ENCODE measurements around the gene CHRNA5.

The CHRNA5 gene

DNA sequence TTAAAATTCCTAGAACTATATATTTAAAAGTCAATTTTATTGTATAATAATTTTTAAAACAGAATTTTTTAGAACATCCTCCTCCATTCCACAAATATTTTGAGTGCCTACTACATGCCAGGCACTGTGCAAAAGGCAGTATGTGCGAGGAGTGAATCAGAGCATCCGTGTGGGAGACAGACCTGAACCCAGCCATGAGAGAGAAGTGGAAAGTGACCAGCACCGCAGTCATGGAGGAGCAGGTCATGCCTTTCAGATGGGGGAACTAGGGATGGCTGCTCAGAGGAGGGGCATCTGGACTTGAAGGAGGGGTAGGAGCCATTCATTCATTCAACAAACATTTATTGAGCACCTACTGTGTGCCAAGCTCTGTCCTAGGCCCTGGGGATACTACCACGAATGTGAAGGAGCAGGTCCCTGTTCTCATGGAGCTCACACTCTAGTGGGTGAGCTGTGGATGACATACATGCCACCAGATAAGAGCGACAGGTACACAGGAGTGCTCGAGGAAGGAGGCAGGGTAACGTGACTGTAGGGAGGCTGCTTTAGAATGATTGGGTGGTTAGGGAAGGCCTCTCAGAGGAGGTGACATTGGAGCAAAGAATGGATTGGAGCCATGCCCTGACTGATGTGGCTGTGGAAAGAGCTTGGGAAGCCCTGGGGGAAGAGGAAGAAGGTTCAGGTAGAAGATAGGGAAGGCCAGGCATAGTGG is 58.6 kb downstream of the CHRNA5 start:
- H4K91ac ChIP-seq (ENCODE audit: low read length) = no peak overlapping the region
- WGBS = 86% methylated on average over 6 of the region's 7 CpGs
- no peak overlapping the region for H2BK12ac ChIP-seq (ENCODE audit: low read length in 2 of 2)
- no peak overlapping the region for H2BK15ac ChIP-seq (ENCODE audit: low read depth, poor library complexity, severe bottlenecking)
- no peaks in the 10 kb centered on the region for H3K36me3 ChIP-seq (ENCODE audit: control insufficient read depth in 1 of 2, insufficient read depth in 2 of 2, low read depth in 1 of 2, low read length in 2 of 2)
- H3K27me3 ChIP-seq (ENCODE audit: control insufficient read depth in 1 of 2, insufficient read depth in 1 of 2, low read length in 2 of 2) = peaks cover 74 to 97% of the 10 kb centered on the region in 2 experiments
- no peak overlapping the region for H3K4ac ChIP-seq (ENCODE audit: low read depth in 1 of 2, low read length in 2 of 2)
- H2AK5ac ChIP-seq (ENCODE audit: low read length, severe bottlenecking) = no peak overlapping the region
- H3K18ac ChIP-seq (ENCODE audit: low read depth in 1 of 2, low read length in 2 of 2) = no peak overlapping the region
- H3K79me1 ChIP-seq (replicated peaks; ENCODE audit: low read length, poor library complexity, severe bottlenecking) = no peaks in the 10 kb centered on the region
- no peak overlapping the region for H2BK5ac ChIP-seq (ENCODE audit: low read depth, low read length, poor library complexity, severe bottlenecking)
- no peak overlapping the region for H3K4me2 ChIP-seq (ENCODE audit: low read length, poor library complexity, severe bottlenecking)
- no peak overlapping the region for H3K9ac ChIP-seq (ENCODE audit: low read length)
- H3K27ac ChIP-seq (ENCODE audit: low read length, poor library complexity, severe bottlenecking) = no peak overlapping the region
- H3K23ac ChIP-seq (ENCODE audit: low read length in 2 of 2) = no peak overlapping the region
- no peak overlapping the region for H2AFZ ChIP-seq (ENCODE audit: low read depth, low read length)
- no peak overlapping the region for H3K4me3 ChIP-seq (ENCODE audit: insufficient read depth in 1 of 2, low read depth in 1 of 2, low read length in 2 of 2)
- H2BK120ac ChIP-seq (ENCODE audit: low read depth, low read length) = no peak overlapping the region
- peaks cover 14% of the 10 kb centered on the region for H3K4me1 ChIP-seq (ENCODE audit: control insufficient read depth, insufficient read depth, low read depth, low read length)
- no peak for DNase-seq
- H4K8ac ChIP-seq (ENCODE audit: low read length) = no peak overlapping the region
- H3K14ac ChIP-seq (ENCODE audit: low read length in 2 of 2) = no peak overlapping the region
- H3K9me3 ChIP-seq (ENCODE audit: control insufficient read depth, low read length) = no peaks in the 10 kb centered on the region

DNA sequence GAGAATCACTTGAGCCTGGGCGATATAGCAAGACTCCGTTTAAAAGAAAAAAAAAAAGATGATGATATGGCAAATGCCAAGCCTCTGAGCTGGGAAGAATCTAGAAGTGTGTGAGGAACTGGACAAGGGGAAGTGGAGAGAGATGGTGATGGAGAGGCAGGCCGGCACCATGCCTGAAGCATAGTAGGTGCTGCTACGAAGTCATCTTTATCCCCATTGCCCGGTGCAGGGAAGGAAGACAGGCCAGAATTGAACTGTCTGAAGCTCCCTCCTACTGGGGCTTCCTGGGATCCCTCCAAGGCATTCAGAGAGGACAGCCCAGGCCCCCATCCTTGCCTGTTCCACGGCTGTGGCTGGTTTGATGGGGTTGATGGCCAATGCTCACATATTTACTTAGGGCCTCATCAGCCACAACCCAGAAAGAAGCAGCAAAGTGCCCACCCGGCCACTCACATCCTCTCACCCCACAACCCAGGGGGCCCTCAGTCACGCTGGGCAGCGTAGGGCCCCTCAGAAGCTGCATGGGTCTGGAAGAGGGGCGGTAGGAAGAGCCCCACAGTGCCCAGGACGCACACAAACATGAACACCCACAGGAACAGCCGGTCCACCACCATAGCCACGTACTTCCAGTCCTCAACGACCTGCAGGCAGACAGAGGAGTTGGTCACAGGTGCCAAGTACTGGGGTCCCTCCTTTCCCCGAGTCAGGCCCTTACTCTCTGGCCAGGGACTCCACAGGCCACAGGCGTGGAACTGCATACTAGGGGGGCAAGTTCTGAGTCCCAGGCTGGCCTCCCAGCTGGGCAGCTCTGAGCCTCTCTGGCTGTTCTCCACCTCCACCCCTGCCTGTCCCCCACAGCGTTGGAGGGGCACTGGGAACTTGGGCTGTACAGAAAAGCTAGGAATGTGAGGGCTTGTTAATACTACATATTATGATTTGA is 59.6 kb downstream of the CHRNA5 start:
- no peak overlapping the region for H4K8ac ChIP-seq (ENCODE audit: low read length)

DNA sequence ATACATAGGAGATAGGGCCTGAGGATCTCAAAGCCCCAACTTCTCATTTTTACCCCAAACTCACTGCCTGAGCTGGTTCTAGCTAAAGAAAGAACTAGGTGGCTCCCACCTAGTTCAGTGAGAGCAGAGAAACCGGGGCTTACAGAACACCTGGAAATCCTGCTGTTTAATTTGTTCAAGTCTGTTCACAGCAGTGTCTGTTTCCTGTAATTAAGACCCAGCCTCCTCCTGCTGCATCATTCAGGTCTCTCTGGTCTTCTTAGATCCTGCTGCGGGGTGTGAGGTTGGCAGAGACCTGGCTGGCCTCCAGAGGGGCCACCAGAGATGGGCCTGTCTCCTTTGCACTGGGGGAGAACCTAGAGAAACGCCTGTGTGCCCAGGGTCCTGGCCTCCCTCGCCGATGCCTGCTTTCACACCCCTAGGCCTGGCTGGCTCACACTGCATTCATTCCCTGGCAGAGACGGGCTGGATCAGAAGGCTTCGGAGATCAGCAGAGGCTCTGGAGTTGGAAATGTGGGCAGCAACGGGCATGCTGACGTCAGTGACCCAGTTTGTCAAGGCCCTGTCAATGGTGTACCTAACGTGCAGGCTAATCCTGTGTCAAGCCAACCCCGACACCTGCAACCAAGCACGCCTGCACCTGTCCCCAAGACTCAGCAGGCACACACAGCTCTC is 60.4 kb downstream of the CHRNA5 start:
- Histone ChIP-seq H3K23ac (ENCODE audit: low read length in 2 of 2) (no peak overlapping the region), H2BK15ac (ENCODE audit: low read depth, poor library complexity, severe bottlenecking) (no peak overlapping the region), H3K4me2 (ENCODE audit: low read length, poor library complexity, severe bottlenecking) (no peak overlapping the region), H3K4me1 (ENCODE audit: control insufficient read depth, insufficient read depth, low read depth, low read length) (peaks cover 4% of the 10 kb centered on the region), H2BK12ac (ENCODE audit: low read length in 2 of 2) (no peak overlapping the region), H3K4me3 (ENCODE audit: insufficient read depth in 1 of 2, low read depth in 1 of 2, low read length in 2 of 2) (no peak overlapping the region), H2BK5ac (ENCODE audit: low read depth, low read length, poor library complexity, severe bottlenecking) (no peak overlapping the region), H2BK120ac (ENCODE audit: low read depth, low read length) (no peak overlapping the region), H3K36me3 (ENCODE audit: control insufficient read depth in 1 of 2, insufficient read depth in 2 of 2, low read depth in 1 of 2, low read length in 2 of 2) (no peaks in the 10 kb centered on the region), H3K9ac (ENCODE audit: low read length) (no peak overlapping the region), H2AK5ac (ENCODE audit: low read length, severe bottlenecking) (no peak overlapping the region), H3K79me1 (replicated peaks; ENCODE audit: low read length, poor library complexity, severe bottlenecking) (no peaks in the 10 kb centered on the region), H2AFZ (ENCODE audit: low read depth, low read length) (no peak overlapping the region), H3K4ac (ENCODE audit: low read depth in 1 of 2, low read length in 2 of 2) (no peak overlapping the region), H3K14ac (ENCODE audit: low read length in 2 of 2) (no peak overlapping the region), H4K8ac (ENCODE audit: low read length) (no peak overlapping the region), H3K27me3 (ENCODE audit: control insufficient read depth in 1 of 2, insufficient read depth in 1 of 2, low read length in 2 of 2) (peaks cover 64 to 91% of the 10 kb centered on the region in 2 experiments), H3K18ac (ENCODE audit: low read depth in 1 of 2, low read length in 2 of 2) (no peak overlapping the region), H3K27ac (ENCODE audit: low read length, poor library complexity, severe bottlenecking) (no peak overlapping the region), H4K91ac (ENCODE audit: low read length) (no peak overlapping the region), H3K9me3 (ENCODE audit: control insufficient read depth, low read length) (no peaks in the 10 kb centered on the region)
- 78% methylated on average over 11 of the region's 12 CpGs for WGBS
- DNase-seq = no peak

More for the DNA sequence above, 59.6 kb downstream of the CHRNA5 start:
- 82% methylated on average over 16 of the region's 17 CpGs for WGBS
- no peak overlapping the region for H2AFZ ChIP-seq (ENCODE audit: low read depth, low read length)
- no peaks in the 10 kb centered on the region for H3K9me3 ChIP-seq (ENCODE audit: control insufficient read depth, low read length)
- peaks cover 68 to 95% of the 10 kb centered on the region in 2 experiments for H3K27me3 ChIP-seq (ENCODE audit: control insufficient read depth in 1 of 2, insufficient read depth in 1 of 2, low read length in 2 of 2)
- no peak overlapping the region for H3K14ac ChIP-seq (ENCODE audit: low read length in 2 of 2)
- no peak overlapping the region for H3K4me3 ChIP-seq (ENCODE audit: insufficient read depth in 1 of 2, low read depth in 1 of 2, low read length in 2 of 2)
- no peak overlapping the region for H2BK120ac ChIP-seq (ENCODE audit: low read depth, low read length)
- H3K27ac ChIP-seq (ENCODE audit: low read length, poor library complexity, severe bottlenecking) = no peak overlapping the region
- H3K36me3 ChIP-seq (ENCODE audit: control insufficient read depth in 1 of 2, insufficient read depth in 2 of 2, low read depth in 1 of 2, low read length in 2 of 2) = no peaks in the 10 kb centered on the region
- no peaks in the 10 kb centered on the region for H3K79me1 ChIP-seq (replicated peaks; ENCODE audit: low read length, poor library complexity, severe bottlenecking)
- H2BK12ac ChIP-seq (ENCODE audit: low read length in 2 of 2) = no peak overlapping the region
- H3K23ac ChIP-seq (ENCODE audit: low read length in 2 of 2) = no peak overlapping the region
- no peak overlapping the region for H4K91ac ChIP-seq (ENCODE audit: low read length)
- no peak overlapping the region for H2BK15ac ChIP-seq (ENCODE audit: low read depth, poor library complexity, severe bottlenecking)
- H3K4me1 ChIP-seq (ENCODE audit: control insufficient read depth, insufficient read depth, low read depth, low read length) = peaks cover 12% of the 10 kb centered on the region
- H3K4ac ChIP-seq (ENCODE audit: low read depth in 1 of 2, low read length in 2 of 2) = no peak overlapping the region
- H3K9ac ChIP-seq (ENCODE audit: low read length) = no peak overlapping the region
- no peak overlapping the region for H3K18ac ChIP-seq (ENCODE audit: low read depth in 1 of 2, low read length in 2 of 2)
- H2AK5ac ChIP-seq (ENCODE audit: low read length, severe bottlenecking) = no peak overlapping the region
- H2BK5ac ChIP-seq (ENCODE audit: low read depth, low read length, poor library complexity, severe bottlenecking) = no peak overlapping the region
- no peak overlapping the region for H3K4me2 ChIP-seq (ENCODE audit: low read length, poor library complexity, severe bottlenecking)
- no peak for DNase-seq

Data from mesenchymal stem cell (in vitro differentiated cells and primary cell).